Naive B cell (primary cell): ENCODE results near the gene EFCAB6. TPM values are rescaled to one million over a fixed set of nuclear protein-coding genes. Genes with fewer than 3 reads are reported as not detected.

Experiments
- ATAC-seq, 2 donors: fragments of 150-1000 bp; cut with Tn5 transposase; 2 replicates each; pipeline ENCODE4 v1.10.0; 2021; ENCODE audit warnings: low read depth in 2 of 2, mild to moderate bottlenecking in 2 of 2, moderate library complexity in 2 of 2
- DNase-seq: peaks from one replicate; pipeline ENCODE4 v3.0.0; 2022
- H3K27ac Mint-ChIP-seq, 6 donors: one replicate each; pipeline ENCODE4 v1.8.0; 2020 to 2022; ENCODE audit warnings: mild to moderate bottlenecking in 6 of 6, mixed read lengths in 6 of 6, moderate library complexity in 5 of 6, inconsistent platforms in 2 of 6
- H3K27me3 Mint-ChIP-seq, 3 donors: one replicate each; pipeline ENCODE4 v1.8.0; 2021 to 2022; ENCODE audit warnings: mixed read lengths in 3 of 3, mild to moderate bottlenecking in 1 of 3
- H3K36me3 Mint-ChIP-seq, 2 donors: one replicate each; pipeline ENCODE4 v1.8.0; 2020 to 2022; ENCODE audit warnings: mixed read lengths in 2 of 2, inconsistent platforms in 1 of 2, mild to moderate bottlenecking in 1 of 2
- H3K4me1 Mint-ChIP-seq, 3 donors: one replicate each; pipeline ENCODE4 v1.8.0; 2020 to 2022; ENCODE audit warnings: mixed read lengths in 3 of 3, inconsistent platforms in 1 of 3, mild to moderate bottlenecking in 1 of 3, moderate library complexity in 1 of 3
- H3K4me3 Mint-ChIP-seq, 8 donors: one replicate each; pipeline ENCODE4 v1.8.0; 2020 to 2022; ENCODE audit warnings: mild to moderate bottlenecking in 8 of 8, mixed read lengths in 8 of 8, moderate library complexity in 8 of 8, inconsistent platforms in 2 of 8
- H3K9me3 Mint-ChIP-seq, 7 donors: one replicate each; pipeline ENCODE4 v1.8.0; 2020 to 2022; ENCODE audit warnings: mixed read lengths in 7 of 7, mild to moderate bottlenecking in 5 of 7, inconsistent platforms in 2 of 7, moderate library complexity in 1 of 7
- polyA plus RNA-seq, 6 donors: library from polyadenylated mRNA; unstranded; fragments of 300-500 nt; fragmentation: Illumina TruSeq; gene quantifications; one replicate each; pipeline ENCODE4 v1.2.3, GENCODE V29; 2021; ENCODE audit warnings: low read depth in 6 of 6

The EFCAB6 gene
- polyA plus RNA-seq, 6 donors from 2014 or later, result not detected

- no peaks in the 10 kb centered on the region for H3K9me3 Mint-ChIP-seq
- no peak overlapping the region for H3K27ac Mint-ChIP-seq
- H3K4me3 Mint-ChIP-seq, result no peak overlapping the region
- H3K27me3 Mint-ChIP-seq, result peaks cover 0 to 20% (median 19%) of the 10 kb centered on the region in 3 donors
- H3K4me1 Mint-ChIP-seq, result no peaks in the 10 kb centered on the region
- DNase-seq, result no peak
- ATAC-seq, result no peak
- no peaks in the 10 kb centered on the region for H3K36me3 Mint-ChIP-seq
Measured at GRCh38 chr22:43831561-43832392, 19.7 kb upstream of the EFCAB6 start.

GRCh38 chr22:43830931-43831560 is 18.9 kb upstream of the EFCAB6 start:
- no peak for ATAC-seq
- Mint-ChIP-seq H3K4me3 (no peak overlapping the region), H3K4me1 (no peaks in the 10 kb centered on the region), H3K9me3 (no peaks in the 10 kb centered on the region), H3K27ac (no peak overlapping the region), H3K27me3 (peaks cover 0 to 22% (median 21%) of the 10 kb centered on the region in 3 donors), H3K36me3 (no peaks in the 10 kb centered on the region)
- DNase-seq, result no peak

DNA sequence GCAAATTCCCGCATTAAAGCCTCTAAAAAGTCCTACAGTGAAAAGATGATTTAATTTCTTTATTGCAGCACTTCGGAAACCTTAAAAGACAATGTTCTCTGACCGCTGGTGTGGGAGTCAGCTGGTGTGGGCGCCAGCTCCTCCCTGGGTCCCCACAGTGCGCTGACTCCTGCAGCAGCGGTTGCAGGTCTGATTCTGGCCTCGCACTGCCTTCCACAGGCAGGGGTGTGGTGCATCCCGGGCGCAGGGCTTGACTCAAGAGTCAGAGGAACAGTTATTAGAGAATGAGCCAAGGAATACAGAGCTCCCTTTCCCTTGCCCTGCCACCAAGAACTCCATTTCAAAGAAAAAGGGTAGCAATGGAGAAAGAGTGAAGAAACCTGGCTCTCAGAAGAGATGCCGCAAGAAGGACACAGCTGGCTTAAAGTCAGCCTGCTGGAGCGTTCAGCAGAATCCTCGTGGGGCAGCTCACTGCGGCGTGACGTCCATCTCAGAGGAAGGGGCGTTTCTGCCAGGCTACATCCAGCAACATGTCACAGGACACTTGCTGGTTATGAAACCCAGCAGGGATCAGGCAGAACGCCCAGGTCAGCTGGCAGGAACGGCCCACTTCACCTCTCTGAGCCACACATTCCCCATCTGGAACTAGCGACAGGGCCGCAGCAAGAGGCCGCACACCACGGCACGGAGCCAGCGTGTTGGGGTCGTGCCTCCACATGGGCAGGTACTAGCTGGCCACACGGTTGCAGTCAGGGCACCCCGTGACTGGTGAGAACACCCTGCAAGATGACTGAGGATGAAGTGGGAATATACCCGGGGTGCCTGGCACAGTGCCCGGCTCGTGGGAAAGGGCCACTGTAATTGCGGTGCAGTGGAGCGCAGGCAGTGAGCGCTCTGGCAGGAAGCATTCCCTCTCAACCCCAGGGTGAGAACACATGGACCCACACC is 18.1 kb upstream of the EFCAB6 start:
- DNase-seq, result no peak
- Mint-ChIP-seq H3K4me3 (peak overlapping the region in 2 of 8 donors; percentile 25 to 29), H3K27ac (peak overlapping the region in 1 of 6 donors; percentile 37), H3K36me3 (no peaks in the 10 kb centered on the region), H3K27me3 (peaks cover 0 to 23% (median 17%) of the 10 kb centered on the region in 3 donors), H3K9me3 (no peaks in the 10 kb centered on the region), H3K4me1 (no peaks in the 10 kb centered on the region)
- ATAC-seq, result no peak

- Mint-ChIP-seq H3K9me3 (no peaks in the 10 kb centered on the region), H3K27ac (peak overlapping the region in 1 of 6 donors; percentile 37), H3K27me3 (peaks cover 0 to 22% (median 15%) of the 10 kb centered on the region in 3 donors), H3K4me1 (no peaks in the 10 kb centered on the region), H3K36me3 (no peaks in the 10 kb centered on the region), H3K4me3 (no peak overlapping the region)
- ATAC-seq (no peak), DNase-seq (no peak)
Measured at GRCh38 chr22:43828998-43829782, 17.1 kb upstream of the EFCAB6 start.

DNA sequence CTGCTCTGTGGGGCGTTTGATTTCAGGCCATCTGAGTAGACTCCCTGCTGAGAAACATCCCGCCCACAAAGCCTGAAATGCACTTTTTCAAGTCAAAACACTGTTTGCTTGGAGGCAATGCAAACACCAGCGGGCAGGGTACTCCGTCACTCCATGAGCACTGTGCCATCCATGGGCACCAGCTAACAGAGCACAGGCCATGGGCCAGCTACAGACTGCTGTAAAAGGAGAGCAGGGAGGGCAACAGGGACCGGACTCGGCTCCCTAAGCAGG is 16.6 kb upstream of the EFCAB6 start:
- no peak for ATAC-seq
- Mint-ChIP-seq H3K27ac (peak overlapping the region in 1 of 6 donors; percentile 36), H3K9me3 (no peaks in the 10 kb centered on the region), H3K4me1 (no peaks in the 10 kb centered on the region), H3K4me3 (no peak overlapping the region), H3K27me3 (peaks cover 0 to 24% (median 15%) of the 10 kb centered on the region in 3 donors), H3K36me3 (no peaks in the 10 kb centered on the region)
- DNase-seq, result no peak

DNA sequence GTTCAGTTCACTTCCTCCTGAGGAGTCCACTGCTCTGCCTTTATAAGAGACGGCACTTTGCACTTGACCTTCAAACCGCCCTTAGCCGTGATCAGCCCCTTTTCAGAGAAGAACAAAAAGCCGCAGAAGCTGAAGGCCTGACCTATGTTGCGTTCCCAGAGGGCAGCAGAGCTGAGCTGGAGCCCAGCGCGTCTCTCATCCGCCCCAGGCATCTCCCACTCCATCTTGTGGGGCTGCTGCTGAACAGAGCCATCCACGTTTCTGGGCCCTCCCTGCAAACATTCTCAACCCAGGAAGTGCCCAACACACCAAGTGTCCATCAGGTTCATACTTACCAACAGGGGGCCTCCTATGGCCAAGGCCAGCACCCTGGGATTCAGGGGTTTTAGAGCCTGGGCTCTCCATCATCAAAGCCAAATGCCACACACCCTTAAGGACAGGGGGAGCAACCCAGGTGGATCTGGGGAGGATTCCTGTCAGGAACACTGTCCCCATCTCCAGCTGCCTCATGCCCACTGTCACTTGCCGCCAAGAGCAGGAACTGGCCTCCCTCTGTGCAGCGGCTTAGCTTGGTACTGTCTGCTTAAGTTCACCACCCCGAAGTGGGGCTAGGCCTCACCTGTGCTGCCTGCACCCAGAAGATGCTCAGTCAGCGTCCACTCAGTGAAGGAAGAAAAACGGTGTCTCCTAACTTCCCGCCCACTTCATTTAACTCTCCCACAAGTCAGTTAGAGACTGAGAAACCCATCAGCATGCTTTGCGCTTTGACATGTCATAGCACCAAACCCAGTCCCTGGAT is 16.0 kb upstream of the EFCAB6 start:
- Mint-ChIP-seq H3K27ac (no peak overlapping the region), H3K27me3 (peaks cover 0 to 26% (median 14%) of the 10 kb centered on the region in 3 donors), H3K4me1 (no peaks in the 10 kb centered on the region), H3K4me3 (no peak overlapping the region), H3K36me3 (no peaks in the 10 kb centered on the region), H3K9me3 (no peaks in the 10 kb centered on the region)
- no peak for ATAC-seq
- no peak for DNase-seq

DNA sequence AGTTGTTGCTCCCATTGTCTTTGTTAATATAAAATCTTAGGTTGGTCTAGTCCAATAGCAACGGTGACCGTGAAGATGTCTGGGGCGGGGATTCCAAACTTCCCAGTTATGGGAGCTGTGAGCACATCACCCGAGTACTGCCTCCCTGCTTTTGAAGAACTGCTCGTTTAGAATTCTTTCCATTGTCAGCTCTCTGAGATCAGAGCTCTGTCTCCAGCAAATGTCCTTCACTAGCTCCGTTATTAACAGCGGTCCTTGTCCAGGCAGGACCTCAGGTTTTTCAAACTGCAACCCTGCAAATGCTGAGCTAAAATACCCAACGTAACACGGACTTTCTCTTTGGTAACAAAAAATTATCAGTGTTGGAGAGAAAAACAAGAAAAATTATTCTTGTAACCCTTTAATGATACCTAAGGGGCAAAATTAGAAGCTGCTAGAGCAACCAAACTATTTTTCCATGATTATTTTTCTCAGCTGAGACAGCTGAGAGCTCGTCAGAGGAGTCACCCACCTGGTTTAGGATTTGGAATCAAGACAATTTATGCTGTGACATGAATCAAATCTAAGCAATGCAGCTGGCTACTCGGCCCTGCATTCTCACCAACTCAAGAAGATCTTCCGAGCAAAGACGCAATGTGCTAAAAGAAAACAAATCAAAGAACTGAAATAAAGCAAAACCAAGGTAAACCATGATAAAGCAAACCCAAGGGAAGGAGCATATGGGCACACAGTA is 15.1 kb upstream of the EFCAB6 start:
- no peaks in the 10 kb centered on the region for H3K36me3 Mint-ChIP-seq
- H3K4me1 Mint-ChIP-seq, result no peaks in the 10 kb centered on the region
- no peaks in the 10 kb centered on the region for H3K9me3 Mint-ChIP-seq
- no peak for ATAC-seq
- no peak for DNase-seq
- no peak overlapping the region for H3K4me3 Mint-ChIP-seq
- peaks cover 0 to 28% (median 18%) of the 10 kb centered on the region in 3 donors for H3K27me3 Mint-ChIP-seq
- no peak overlapping the region for H3K27ac Mint-ChIP-seq

DNA sequence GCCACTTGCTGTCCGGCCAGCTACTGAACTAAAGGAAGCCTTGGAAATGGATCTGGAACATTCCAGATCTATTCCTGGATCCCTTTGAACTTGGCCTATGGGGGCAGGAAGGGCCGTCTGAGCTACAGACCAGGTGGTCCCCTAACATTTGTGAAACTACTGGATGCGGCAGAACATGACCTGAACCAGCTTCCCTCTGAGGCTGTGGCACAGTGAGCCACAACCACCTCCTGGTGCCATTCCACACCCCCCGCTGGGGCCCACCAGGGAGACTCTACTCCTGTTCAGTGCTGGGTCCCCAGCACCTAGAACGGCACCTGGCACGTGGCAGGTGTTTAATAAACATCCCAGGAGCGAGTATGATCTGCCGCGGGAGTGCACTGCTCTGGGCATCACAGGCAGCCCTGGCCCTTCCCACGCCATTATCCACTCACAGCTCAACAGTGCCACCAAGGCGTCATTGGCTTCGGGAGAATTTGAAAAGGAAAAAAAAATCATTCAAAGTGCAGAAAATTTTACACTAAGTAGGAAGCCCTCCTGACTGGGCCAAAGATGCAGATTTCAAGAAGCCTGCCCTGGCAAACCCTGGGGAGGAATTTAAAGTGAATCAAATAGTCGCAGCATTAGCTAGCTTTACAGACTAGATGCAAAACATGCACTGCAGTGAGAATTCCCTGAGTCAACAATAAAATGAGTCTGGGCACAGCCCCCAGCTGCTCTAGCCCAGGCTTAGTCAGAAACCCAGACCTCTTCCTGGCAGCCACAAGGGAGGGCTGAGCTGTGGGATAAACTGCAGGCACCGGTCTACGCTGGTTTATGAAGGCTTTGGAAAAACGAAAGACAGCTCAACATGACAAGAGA is 14.3 kb upstream of the EFCAB6 start:
- H3K27ac Mint-ChIP-seq, result peak overlapping the region in 2 of 6 donors; percentile 33 to 81
- no peaks in the 10 kb centered on the region for H3K9me3 Mint-ChIP-seq
- H3K4me3 Mint-ChIP-seq, result no peak overlapping the region
- no peaks in the 10 kb centered on the region for H3K36me3 Mint-ChIP-seq
- no peaks in the 10 kb centered on the region for H3K4me1 Mint-ChIP-seq
- no peak for DNase-seq
- no peak for ATAC-seq
- H3K27me3 Mint-ChIP-seq, result peaks cover 0 to 34% (median 26%) of the 10 kb centered on the region in 3 donors

- no peak for DNase-seq
Measured at GRCh38 chr22:43825651-43826050, 13.5 kb upstream of the EFCAB6 start.

GRCh38 chr22:43824724-43825420 is 12.8 kb upstream of the EFCAB6 start:
- H3K27ac Mint-ChIP-seq, result peak overlapping the region in 1 of 6 donors; percentile 37
- H3K36me3 Mint-ChIP-seq, result no peaks in the 10 kb centered on the region
- no peak overlapping the region for H3K4me3 Mint-ChIP-seq
- H3K9me3 Mint-ChIP-seq, result no peaks in the 10 kb centered on the region
- DNase-seq (no peak), ATAC-seq (no peak)
- no peaks in the 10 kb centered on the region for H3K4me1 Mint-ChIP-seq
- H3K27me3 Mint-ChIP-seq, result peaks cover 0 to 45% (median 35%) of the 10 kb centered on the region in 3 donors

More at GRCh38 chr22:43825651-43826050, 13.5 kb upstream of the EFCAB6 start:
- no peak for ATAC-seq
- Mint-ChIP-seq H3K4me1 (no peaks in the 10 kb centered on the region), H3K27ac (peak overlapping the region in 1 of 6 donors; percentile 33), H3K27me3 (peaks cover 0 to 42% (median 33%) of the 10 kb centered on the region in 3 donors), H3K9me3 (no peaks in the 10 kb centered on the region), H3K36me3 (no peaks in the 10 kb centered on the region), H3K4me3 (no peak overlapping the region)
